GM18868 (cell line): ENCODE data around the gene RYR2.

Experiments
- ATAC-seq: cut with Tn5 transposase; IDR thresholded peaks from one replicate; pipeline ENCODE4 v1.9.1; 2021; ENCODE audit warnings: mild to moderate bottlenecking, moderate library complexity; ENCODE audit not compliant: unreplicated experiment

RYR2 gene

DNA sequence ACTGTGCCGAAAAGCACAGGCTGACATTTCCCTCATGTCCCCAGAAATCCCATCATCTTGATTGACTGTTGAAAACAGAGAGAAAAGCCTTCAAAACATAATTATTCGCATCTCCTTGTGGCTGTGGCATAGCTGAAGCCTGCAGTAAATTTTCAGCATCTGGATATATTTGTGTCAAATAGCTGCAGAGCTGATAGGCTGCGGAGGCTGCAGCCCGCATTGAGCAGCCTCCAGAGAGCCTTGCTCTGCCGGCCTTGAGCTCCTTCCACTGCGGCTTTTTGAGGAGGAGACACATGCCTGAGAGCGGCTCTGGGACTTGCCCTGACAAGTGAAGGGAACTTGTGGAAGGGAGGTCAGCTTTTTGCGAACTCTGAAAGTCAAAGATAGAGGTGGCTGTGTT, 144.7 kb downstream of the RYR2 start:
- no peak for ATAC-seq

- ATAC-seq = no peak
Observed at GRCh38 chr1:237187842-237188241, 145.9 kb downstream of the RYR2 start.

DNA sequence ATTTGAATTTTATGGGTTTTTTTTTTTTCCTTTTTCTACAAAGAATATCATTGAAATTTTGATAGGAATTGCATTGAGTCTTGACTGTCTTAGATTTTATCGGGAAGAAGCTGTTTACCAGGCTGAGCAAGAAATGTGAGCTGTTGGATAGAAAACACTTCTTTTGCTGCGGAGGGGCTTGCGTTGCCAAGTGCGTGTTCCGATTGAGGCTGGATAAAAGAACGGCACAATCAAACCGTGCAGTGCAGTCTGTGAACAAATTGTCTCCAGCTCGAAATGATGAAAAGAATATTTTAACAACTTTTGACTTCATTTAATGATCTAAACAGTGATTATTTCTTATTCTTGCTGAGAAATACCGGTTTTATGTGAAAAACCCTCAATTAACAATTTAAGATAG, 149.4 kb downstream of the RYR2 start:
- ATAC-seq = no peak

DNA sequence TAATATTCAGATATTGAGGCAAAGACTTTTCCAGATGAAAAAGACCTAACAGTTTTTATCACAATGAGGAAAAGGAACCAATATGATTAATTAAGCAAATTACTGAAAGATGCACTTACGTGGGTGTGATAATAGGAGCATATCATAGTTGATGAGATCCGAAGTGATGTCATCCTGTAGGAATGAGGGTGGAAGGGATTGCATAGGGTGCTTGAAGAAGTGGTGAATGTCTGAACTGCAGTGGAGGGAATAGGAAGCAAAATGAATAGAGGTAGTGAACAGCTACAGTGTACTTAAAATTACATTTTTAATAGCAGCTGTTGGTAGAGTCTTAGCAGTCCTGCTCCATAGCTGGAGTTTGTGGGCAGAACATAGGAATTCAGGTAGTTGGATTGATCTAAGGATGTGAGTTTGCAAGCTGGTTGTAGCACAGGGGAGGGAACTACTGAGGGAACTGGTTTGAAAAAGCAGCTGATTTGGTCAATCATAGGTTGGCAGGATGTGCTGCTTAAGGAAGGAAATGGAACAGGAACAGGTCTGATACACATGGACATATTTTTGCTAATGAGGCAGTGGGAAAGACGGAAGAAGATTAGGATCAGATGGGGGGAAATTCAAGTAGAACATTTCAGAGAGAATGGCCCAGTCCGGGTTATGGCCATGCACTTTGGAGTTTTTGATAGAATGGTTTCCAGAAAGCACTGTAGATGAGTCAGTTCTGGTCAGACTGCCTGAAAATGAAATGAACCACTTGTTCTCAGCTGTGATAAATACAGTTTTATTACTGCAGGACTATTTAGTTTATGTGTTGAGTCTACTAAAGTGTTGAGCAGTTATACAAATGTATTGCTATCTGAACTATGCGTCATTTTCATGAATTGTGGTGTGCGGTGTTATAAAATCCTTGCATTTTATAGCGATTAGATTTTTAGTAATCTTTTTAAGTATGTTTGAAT, 155.8 kb downstream of the RYR2 start:
- no peak for ATAC-seq

GRCh38 chr1:237199026-237199425, 157.0 kb downstream of the RYR2 start:
- ATAC-seq = peak; percentile 65

DNA sequence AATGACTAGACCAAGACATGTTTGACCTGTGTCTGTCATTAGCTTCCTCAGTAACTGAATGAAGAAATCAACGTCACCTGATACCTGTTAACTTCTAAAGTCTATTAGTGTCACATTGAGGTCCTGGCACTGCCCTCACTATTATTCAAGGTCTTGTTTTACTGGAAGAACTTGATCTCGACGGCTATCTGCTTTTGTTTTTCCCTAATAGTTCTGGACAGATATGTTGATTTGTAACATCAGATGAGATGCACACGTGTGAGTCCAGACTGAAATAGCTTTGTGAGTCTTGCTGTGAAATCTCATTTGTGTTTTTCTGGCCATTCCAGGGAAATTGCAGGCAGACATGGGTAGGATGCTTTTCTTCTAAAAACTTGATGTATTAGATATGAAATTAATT, 159.2 kb downstream of the RYR2 start:
- ATAC-seq = no peak

DNA sequence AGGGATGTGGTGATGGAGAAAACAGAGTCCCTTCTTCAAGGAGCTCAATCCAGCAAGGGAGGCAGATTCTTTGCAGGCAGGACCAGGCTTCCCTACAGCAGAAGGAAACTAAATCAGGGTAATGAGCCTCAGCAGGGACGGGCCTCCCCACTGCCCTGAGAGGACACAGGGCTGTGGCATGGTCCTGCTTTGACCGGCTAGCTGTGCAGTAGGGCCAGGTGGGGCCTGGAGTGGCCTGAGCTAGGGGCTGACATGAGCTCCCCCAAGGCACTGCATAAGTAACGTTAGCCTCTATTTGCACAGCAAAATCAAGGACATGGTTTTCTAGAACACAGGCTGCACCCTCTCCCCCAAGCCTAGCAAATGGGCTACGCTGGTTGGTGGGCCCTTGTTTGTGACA, 162.9 kb downstream of the RYR2 start:
- ATAC-seq = no peak

- ATAC-seq = no peak
Observed at GRCh38 chr1:237205400-237206064, 163.5 kb downstream of the RYR2 start.

- ATAC-seq = no peak
Observed at GRCh38 chr1:237206065-237206414, 164.1 kb downstream of the RYR2 start.

- ATAC-seq = no peak
Observed at GRCh38 chr1:237211031-237211430, 169.0 kb downstream of the RYR2 start.

- no peak for ATAC-seq
Observed at GRCh38 chr1:237211540-237211939, 169.6 kb downstream of the RYR2 start.

GRCh38 chr1:237219751-237220642, 178.0 kb downstream of the RYR2 start:
- ATAC-seq = no peak

DNA sequence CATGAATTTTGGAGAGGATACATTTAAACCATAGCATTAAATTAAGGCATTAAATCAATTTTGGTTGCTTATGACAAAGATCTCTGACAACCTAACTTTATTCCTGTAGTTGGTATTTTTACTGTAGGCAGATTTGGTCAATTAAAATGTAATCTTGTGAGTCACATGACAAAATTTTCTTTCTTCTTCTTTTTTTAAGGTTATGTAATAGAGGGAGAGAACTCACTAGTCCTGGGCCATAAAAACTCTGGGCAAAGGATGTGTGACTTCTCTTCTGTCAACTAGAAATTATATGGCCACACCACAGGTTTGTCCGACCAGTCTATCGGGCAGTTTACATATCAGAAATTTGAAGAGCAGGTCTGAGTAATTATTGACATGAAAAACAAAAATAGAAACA, 181.4 kb downstream of the RYR2 start:
- no peak for ATAC-seq

- no peak for ATAC-seq
Observed at GRCh38 chr1:237226177-237226944, 184.4 kb downstream of the RYR2 start.

DNA sequence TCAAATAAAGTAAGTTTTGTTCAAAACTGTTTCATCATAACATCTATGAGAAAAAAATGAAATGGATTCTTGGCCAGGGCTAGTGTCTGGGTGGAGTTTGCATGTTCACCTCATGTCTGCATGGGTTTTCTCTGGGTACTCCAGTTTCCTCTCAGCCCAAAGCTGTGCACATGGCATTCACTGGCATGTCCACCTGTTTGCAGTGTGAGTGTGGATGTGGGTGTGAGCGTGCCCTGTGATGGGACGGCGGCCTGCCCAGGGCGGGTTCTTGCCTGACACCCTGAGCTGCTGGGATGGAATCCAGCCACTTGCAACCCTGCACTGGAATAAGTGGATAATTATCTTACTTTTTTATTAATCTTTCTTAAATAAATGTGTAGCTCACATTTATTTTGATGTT, 185.5 kb downstream of the RYR2 start:
- ATAC-seq = no peak

DNA sequence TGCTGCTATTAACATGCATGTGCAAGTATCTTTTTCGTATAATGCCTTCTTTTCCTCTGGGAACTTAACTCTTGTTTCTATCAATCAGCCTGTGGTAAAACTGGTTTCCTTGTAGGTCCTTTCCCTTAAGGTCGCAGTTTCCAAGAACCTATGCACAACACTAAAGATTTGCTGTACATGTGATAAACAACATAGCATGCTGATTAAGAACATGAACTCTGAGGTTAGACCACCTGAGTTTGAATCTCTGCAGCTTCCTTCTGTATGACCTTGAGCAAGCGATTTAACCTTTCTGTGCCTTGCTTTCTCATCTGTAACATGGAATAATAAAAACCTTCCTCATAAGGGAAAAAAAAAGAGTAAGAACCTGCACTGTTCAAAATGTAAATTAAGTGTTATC, 186.4 kb downstream of the RYR2 start:
- ATAC-seq = no peak

DNA sequence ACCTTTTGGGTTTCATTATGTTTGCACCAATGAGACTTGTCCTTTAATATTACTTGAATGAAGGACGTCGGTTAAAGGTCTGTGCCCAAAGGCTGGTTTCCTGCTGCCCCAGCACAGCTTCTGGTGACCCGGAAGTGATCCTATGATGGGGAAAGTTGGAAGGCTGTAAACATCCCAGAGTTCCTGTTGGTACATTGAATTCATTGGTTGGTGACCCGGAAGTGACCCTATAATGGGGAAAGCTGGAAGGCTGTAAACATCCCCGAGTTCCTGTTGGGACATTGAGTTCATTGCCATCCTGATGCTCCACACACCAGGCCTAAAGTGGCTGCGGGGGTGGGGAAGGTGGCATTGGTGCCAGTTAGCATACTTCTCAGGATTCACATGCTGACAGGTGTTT, 187.3 kb downstream of the RYR2 start:
- ATAC-seq = no peak

GRCh38 chr1:237232501-237232900, 190.5 kb downstream of the RYR2 start:
- no peak for ATAC-seq

DNA sequence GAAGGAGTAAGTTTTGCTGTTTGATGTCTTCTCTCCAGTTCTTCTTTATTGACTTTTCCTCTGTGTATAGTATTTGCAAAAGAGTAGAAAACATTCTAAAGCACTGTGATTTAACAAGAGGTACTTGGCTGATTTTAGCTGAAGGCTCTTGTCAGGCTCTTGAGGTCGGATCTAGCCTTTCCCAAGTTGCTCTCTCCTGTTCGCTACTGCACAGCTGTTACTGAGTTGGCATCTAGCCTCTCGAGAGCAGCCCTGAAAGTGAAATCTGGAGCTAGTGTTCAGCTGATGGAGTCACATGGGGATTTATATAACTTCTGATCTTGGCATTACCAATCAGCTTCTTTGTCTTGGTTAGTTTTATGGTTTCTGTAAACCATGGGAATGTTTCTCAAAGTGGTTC, 193.1 kb downstream of the RYR2 start:
- ATAC-seq = no peak

DNA sequence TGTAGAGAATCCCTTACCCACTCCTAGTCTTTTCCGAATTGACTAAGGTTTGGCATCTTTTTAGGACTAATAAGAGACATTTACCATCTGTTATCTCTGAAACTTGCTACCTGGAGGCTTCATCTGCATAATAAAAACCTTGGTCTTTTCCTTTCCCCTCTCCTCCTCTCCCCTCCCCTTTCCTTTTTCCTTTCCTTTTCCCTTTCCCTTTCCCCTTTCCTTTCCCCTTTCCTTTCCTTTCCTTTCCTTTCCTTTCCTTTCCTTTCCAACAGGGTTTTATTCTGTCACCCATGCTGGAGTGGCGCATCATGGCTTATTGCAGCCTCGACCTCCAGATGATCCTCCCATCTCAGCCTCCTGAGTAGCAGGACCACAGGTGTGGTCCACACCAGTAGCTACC, 195.7 kb downstream of the RYR2 start:
- ATAC-seq = no peak

DNA sequence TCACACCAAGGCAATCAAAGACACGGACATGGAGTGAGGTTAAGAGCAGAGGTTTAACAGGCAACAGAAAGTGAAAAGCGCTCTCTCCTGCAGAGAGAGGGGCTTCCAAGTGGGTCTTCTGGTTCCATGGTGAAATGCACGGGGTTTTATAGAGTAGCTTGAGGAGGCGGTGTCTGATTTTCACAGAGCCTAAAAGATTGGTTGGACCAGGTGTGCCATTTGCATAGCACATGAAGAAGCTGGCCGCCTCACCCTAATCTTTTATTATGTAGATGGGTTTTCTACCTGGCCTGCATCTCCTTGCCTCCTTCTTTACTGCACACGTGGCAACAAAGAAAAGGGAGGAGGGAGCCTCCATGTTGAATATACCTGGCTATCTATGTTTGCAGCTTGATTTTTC, 197.3 kb downstream of the RYR2 start:
- no peak for ATAC-seq
